Fibroblast of skin of left quadriceps (primary cell): ENCODE data around the gene ELMO2.
"Not testable (repeated sequence)": the region's sequence is repeated elsewhere in the genome, so short reads cannot be mapped to it uniquely, and the experiment has no call there.

ENCODE experiments used
- DNase-seq, 2 experiments: peaks; one replicate each; pipeline ENCODE4 v3.0.0-alpha.2; 2013; ENCODE audit warnings: low read depth in 2 of 2

The ELMO2 gene

GRCh38 chr20:46406986-46407670 is 713 bp upstream of the ELMO2 start:
- DNase-seq, result no peak

- peak; percentile 18 to 28 for DNase-seq
These were observed 4.0 kb downstream of the ELMO2 start for GRCh38 chr20:46402331-46402811.

DNA sequence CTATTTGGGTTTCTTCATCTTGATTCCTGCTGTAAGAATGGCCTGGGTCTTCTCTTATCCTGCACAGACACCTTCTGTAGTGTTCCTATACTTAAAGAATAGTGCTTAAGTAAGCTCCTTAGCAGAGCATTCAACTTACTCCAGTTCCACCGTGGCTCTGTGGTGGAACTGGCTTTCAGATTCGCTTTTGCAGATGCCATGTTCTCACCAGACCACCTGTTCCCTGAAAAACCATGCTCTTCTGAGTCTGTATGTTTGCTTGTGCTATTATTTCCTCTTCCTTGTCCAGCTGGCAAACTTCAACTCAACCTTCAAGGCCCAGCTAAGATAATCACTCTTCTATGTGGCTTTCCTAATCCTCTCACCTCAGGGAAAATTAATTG is 4.9 kb downstream of the ELMO2 start:
- no peak for DNase-seq

- peak; percentile 42 to 51 for DNase-seq
These were observed 5.5 kb downstream of the ELMO2 start for GRCh38 chr20:46400828-46401477.

DNA sequence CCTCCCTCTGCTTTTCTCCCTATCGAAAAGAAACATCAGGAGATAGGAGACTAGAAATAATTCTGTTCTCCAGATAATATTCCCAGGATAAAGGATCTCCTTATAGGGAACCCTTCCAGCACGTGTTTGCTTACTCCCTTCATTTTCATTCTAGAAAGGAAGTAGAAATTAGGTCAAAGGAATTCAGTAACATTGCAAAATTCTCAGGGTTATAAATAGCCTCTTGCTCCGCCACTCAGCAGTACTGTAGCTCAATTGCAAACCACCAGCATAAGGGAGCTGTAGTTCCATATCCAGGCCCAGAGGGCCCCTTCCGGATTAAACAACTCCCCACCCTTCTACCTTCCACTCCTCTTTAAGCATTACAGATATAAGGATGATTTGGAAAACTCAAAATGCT is 6.2 kb downstream of the ELMO2 start:
- peak; percentile 67 to 68 for DNase-seq

- no peak for DNase-seq
These were observed 7.0 kb downstream of the ELMO2 start for GRCh38 chr20:46399401-46399800.

GRCh38 chr20:46398963-46399362 is 7.5 kb downstream of the ELMO2 start:
- DNase-seq, result no peak

DNA sequence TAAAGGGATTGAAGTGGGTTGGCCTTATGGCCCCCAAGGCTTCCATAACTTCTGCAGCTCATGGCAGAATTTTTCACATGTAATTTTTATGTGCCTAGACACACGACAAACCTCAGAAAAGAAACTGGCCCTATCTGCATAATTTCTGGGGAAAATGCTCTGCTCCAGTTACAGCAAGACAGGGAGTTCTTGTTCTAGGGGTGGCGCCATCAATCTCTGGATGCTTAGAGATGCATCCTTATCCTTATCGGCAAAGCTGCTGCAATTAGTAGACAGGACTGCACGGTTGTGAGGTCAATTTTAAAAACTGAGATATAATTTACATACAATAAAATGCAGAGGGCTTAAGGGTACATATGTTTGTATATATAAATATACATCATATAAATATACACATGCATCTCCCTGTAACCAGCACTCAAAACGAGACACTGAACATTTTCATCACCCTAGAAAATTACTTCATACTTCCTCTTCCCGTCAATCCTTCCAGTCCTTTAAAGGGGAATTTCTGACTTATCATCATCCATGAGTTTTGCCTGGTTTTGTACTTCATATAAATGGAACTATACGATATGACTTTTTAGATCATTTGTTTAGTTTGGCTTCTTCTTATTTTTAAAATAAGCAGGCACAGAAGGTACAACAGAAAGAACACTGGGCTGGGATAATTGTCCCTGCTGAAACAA is 10.2 kb downstream of the ELMO2 start:
- no peak for DNase-seq

GRCh38 chr20:46394872-46395760 is 11.3 kb downstream of the ELMO2 start:
- no peak for DNase-seq

DNA sequence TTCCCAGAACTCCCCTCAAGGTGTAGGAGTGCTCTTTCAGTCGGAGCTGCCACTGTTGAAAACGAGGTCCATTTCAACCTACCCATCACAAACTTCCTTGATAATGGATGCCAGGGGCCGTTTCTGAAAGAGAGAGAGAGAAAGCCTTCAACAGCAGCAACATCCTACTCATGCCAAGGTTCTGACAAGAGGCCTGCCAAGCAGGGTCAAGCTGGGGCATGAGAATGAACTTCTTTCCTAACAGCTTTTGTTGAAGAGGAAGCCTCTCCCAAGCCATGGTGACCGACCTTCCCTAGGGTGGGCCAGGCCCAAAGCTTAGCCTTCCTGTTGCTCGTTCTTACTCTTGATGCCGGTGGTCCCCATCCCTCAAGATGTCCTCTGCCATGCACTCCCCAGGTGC is 12.4 kb downstream of the ELMO2 start:
- DNase-seq, result no peak

DNA sequence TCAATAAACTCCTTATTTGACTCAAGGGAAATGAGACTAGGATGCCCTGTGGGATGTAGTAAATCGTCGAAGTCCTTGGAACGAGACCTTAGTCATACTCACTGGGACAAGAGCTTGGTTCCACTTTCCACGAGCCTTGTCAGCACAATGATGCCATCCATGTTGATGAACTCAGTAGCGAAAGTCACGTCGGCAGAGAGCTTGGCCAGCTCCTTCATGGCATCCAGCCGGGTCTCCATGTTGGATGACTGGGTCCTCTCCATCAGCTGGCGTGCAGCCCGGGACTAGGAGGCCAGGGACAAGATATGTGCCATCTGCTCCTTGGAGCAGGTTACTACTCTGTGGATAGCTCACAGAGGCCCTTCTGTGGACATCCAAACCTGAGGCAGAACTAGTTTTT is 17.5 kb downstream of the ELMO2 start:
- no peak for DNase-seq

- DNase-seq, result no peak
These were observed 18.1 kb downstream of the ELMO2 start for GRCh38 chr20:46388201-46388836.

- not testable (repeated sequence) for DNase-seq
These were observed 19.4 kb downstream of the ELMO2 start for GRCh38 chr20:46387054-46387453.

- DNase-seq, result no peak
These were observed 27.9 kb downstream of the ELMO2 start for GRCh38 chr20:46378412-46379009.

GRCh38 chr20:46377518-46377917 is 28.9 kb downstream of the ELMO2 start:
- DNase-seq, result no peak

GRCh38 chr20:46376196-46376785 is 30.1 kb downstream of the ELMO2 start:
- DNase-seq, result no peak

DNA sequence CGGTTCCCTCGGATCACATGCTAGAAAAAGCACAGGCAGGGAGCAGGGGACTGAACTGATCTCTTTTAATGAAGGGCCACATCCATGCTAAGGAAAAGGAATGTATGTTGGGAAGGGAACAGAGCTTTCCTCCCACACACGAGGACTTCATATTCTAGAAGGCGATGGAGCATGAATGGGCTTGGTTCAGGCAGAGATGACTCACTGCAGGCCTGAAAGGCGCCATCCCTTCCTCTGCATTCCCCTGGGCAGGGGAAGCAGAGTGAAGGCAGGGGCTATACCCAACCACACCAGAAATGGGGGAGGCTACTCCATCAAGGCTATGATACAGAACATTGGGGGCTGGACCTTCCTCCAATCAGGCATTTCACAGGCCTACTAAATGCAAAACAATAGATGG is 30.6 kb downstream of the ELMO2 start:
- no peak for DNase-seq

- no peak for DNase-seq
These were observed 32.0 kb downstream of the ELMO2 start for GRCh38 chr20:46374383-46374782.

DNA sequence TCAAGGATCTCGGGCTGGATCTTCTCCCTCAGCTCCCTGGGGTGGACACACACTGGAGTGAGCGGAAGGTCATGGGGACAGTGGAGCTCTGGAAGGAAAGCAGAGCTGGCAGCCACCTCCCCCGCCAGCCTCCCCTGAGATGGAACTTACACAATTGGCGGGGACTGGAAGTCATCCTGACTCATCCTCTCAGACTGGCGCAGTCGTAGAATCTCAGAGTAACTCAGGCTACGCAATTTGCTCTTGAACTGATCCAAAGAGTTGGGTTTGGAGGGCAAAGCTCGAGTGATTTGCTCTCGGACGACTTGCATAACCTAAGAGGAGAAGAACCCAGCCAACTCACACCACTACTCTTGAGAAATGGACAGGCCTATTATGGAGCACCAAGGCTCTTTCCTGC is 34.8 kb downstream of the ELMO2 start:
- DNase-seq, result no peak

DNA sequence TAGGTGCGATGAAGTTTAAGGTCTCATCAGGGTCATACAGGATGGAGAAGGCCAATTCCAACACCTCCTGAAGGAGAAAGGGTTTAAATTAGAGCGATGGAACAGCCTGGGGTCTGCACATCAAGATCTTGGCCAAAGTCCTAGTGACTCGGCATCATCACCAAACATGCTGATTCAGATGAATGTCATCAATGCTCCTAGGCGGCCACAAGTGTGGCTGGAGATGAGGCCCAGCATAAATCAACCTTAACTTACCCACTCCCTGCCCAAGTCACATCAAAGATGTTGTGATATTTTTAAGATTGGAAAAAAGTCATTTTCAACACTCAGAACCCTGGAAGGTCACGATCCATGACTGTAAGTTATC is 37.5 kb downstream of the ELMO2 start:
- no peak for DNase-seq
